ENCODE data around the gene SLC38A3.
A peak's percentile ranks its signal among the peaks of the same experiment; 100 is the strongest.

The SLC38A3 gene

DNA sequence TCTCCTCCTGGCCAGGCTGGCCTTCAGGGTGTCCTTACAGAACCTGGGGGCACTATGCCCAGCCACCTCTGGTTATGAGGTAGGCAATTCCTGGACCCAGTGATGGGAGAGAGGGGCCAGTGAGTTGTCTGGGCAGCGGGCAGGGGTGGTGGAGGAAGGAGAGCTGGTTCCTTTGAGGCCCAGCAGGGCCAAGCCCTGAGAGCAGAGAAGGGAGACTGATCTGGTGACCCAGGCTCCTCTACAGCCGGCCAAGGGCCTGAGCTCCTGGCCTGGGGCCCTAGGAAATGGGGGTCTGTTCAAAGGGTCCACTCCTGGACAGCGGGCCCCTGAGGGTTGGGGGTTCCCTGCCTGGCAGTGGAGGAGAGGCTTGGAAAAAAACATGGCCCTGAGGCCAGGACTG, 7.9 kb downstream of the SLC38A3 start:
- TF ChIP-seq CTCF (IDR thresholded peaks at IDR 0.05; ENCODE audit: poor library complexity, severe bottlenecking): no peak
- Histone ChIP-seq H3K4me1 (ENCODE audit: insufficient read depth, poor library complexity, severe bottlenecking) (no peaks in the 10 kb centered on the region), H3K27ac (ENCODE audit: poor library complexity, severe bottlenecking) (no peak overlapping the region), H3K9me3 (ENCODE audit: severe bottlenecking) (no peaks in the 10 kb centered on the region), H3K36me3 (ENCODE audit: low read depth) (no peaks in the 10 kb centered on the region), H3K4me3 (ENCODE audit: severe bottlenecking) (no peak overlapping the region), H3K27me3 (ENCODE audit: insufficient read depth, poor library complexity, severe bottlenecking) (no peaks in the 10 kb centered on the region)
- DNase-seq (ENCODE audit: low spot score): no peak
- no peak for ATAC-seq (ENCODE audit: low read depth)

DNA sequence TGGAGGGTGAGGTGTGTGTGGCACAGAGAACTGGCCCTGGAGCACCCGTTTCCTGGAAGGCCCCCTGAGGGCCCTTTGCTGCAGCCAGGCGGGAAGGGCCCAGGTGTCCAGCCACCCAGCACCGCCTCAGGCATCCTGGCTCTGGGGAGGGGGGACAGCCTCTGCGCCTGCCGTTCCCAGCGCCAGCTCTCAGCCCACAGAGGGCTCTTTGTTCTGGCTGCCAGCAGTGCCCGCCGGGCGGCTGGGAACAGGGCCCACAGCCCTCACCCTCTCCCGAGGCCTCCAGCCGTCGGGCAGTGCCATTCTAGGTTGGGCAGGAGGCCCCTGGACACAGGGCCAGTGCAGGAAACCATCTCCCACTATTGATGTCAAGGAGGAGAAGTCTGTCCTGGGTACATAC, 8.3 kb downstream of the SLC38A3 start:
- no peak for TF ChIP-seq CTCF (IDR thresholded peaks at IDR 0.05; ENCODE audit: poor library complexity, severe bottlenecking)
- Histone ChIP-seq H3K4me3 (ENCODE audit: severe bottlenecking) (no peak overlapping the region), H3K27ac (ENCODE audit: poor library complexity, severe bottlenecking) (no peak overlapping the region), H3K36me3 (ENCODE audit: low read depth) (no peaks in the 10 kb centered on the region), H3K27me3 (ENCODE audit: insufficient read depth, poor library complexity, severe bottlenecking) (no peaks in the 10 kb centered on the region), H3K4me1 (ENCODE audit: insufficient read depth, poor library complexity, severe bottlenecking) (no peaks in the 10 kb centered on the region), H3K9me3 (ENCODE audit: severe bottlenecking) (no peaks in the 10 kb centered on the region)
- no peak for ATAC-seq (ENCODE audit: low read depth)
- DNase-seq (ENCODE audit: low spot score): no peak

- Histone ChIP-seq H3K36me3 (ENCODE audit: low read depth) (no peaks in the 10 kb centered on the region), H3K4me1 (ENCODE audit: insufficient read depth, poor library complexity, severe bottlenecking) (no peaks in the 10 kb centered on the region), H3K27me3 (ENCODE audit: insufficient read depth, poor library complexity, severe bottlenecking) (no peaks in the 10 kb centered on the region), H3K9me3 (ENCODE audit: severe bottlenecking) (no peaks in the 10 kb centered on the region), H3K4me3 (ENCODE audit: severe bottlenecking) (no peak overlapping the region), H3K27ac (ENCODE audit: poor library complexity, severe bottlenecking) (no peak overlapping the region)
- DNase-seq (ENCODE audit: low spot score) (no peak), ATAC-seq (ENCODE audit: low read depth) (no peak)
- no peak for TF ChIP-seq CTCF (IDR thresholded peaks at IDR 0.05; ENCODE audit: poor library complexity, severe bottlenecking)
Observed at GRCh38 chr3:50214824-50215223, 9.8 kb downstream of the SLC38A3 start.

DNA sequence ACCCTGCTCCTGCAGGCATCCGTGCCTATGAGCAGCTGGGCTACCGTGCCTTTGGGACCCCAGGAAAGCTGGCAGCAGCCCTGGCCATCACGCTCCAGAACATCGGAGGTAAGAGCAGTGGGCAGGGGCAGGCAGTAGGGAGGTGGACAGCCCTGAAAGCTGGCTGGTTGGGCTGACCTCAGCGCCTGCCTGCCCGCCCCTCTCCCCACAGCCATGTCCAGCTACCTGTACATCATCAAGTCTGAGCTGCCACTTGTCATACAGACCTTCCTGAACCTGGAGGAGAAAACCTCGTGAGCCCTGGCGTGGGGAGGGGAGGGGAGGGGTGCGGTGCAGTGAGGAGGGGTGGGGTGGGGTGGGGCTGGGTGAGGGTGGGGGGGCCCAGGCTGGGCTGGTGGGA, 10.5 kb downstream of the SLC38A3 start:
- Histone ChIP-seq H3K27ac (ENCODE audit: poor library complexity, severe bottlenecking) (no peak overlapping the region), H3K36me3 (ENCODE audit: low read depth) (no peaks in the 10 kb centered on the region)

DNA sequence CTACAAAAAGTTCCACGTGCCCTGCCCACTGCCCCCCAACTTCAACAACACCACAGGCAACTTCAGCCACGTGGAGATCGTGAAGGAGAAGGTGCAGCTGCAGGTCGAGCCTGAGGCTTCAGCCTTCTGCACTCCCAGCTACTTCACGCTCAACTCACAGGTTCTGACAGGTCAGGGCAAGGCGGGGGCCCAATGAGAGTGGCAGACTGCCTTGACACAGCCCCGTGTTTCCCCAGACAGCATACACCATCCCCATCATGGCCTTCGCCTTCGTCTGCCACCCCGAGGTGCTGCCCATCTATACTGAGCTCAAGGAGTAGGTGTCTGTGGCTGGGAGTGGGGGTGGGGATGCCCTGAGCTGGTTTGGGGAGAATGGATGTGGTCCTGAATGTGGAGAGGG, 12.6 kb downstream of the SLC38A3 start:
- Histone ChIP-seq H3K27ac (ENCODE audit: poor library complexity, severe bottlenecking) (no peak overlapping the region), H3K36me3 (ENCODE audit: low read depth) (no peaks in the 10 kb centered on the region), H3K27me3 (ENCODE audit: insufficient read depth, poor library complexity, severe bottlenecking) (no peaks in the 10 kb centered on the region), H3K4me3 (ENCODE audit: severe bottlenecking) (no peak overlapping the region), H3K9me3 (ENCODE audit: severe bottlenecking) (no peaks in the 10 kb centered on the region), H3K4me1 (ENCODE audit: insufficient read depth, poor library complexity, severe bottlenecking) (no peaks in the 10 kb centered on the region)
- ATAC-seq (ENCODE audit: low read depth) (peak; percentile 32; the same call in 1 of the 3 replicates), DNase-seq (ENCODE audit: low spot score) (no peak)
- TF ChIP-seq CTCF (IDR thresholded peaks at IDR 0.05; ENCODE audit: poor library complexity, severe bottlenecking): no peak

More for the DNA sequence above, 10.5 kb downstream of the SLC38A3 start:
- DNase-seq (ENCODE audit: low spot score) (no peak), ATAC-seq (ENCODE audit: low read depth) (no peak)
- no peak for TF ChIP-seq CTCF (IDR thresholded peaks at IDR 0.05; ENCODE audit: poor library complexity, severe bottlenecking)
- no peak overlapping the region for H3K4me3 ChIP-seq (ENCODE audit: severe bottlenecking)
- no peaks in the 10 kb centered on the region for H3K9me3 ChIP-seq (ENCODE audit: severe bottlenecking)
- no peaks in the 10 kb centered on the region for H3K4me1 ChIP-seq (ENCODE audit: insufficient read depth, poor library complexity, severe bottlenecking)
- H3K27me3 ChIP-seq (ENCODE audit: insufficient read depth, poor library complexity, severe bottlenecking): no peaks in the 10 kb centered on the region

Measured in RWPE2 (cell line).